ENCODE results near the gene PMPCB. TPM values are rescaled to one million over a fixed set of nuclear protein-coding genes. Genes with fewer than 3 reads are reported as not detected.
"Not testable (repeated sequence)": the region's sequence is repeated elsewhere in the genome, so short reads cannot be mapped to it uniquely, and the experiment has no call there.

Gene PMPCB
- 64.9 and 73.9 TPM in 2 replicates for total RNA-seq (2022)
- Bru-seq, nascent RNA, result percentile 92 among the genes with signal in this experiment
- percentile 92 among the genes with signal in this experiment for BruChase-seq, experiment 1, labeled RNA remaining after a 6-hour chase
- percentile 88 among the genes with signal in this experiment for BruChase-seq, experiment 2, labeled RNA remaining after a 2-hour chase
- long read RNA-seq, transcript PMPCB-202 (12 exons, 1,714 nt), result minor isoform, 6 of 164 reads
- long read RNA-seq, transcript PMPCB-201 (13 exons, 2,472 nt), result major isoform, 136 of 164 reads
- long read RNA-seq, partial matches to known transcripts, result 11 of 164 reads
- long read RNA-seq, other reads (novel, unspliced or antisense), result 10 of 164 reads

DNA sequence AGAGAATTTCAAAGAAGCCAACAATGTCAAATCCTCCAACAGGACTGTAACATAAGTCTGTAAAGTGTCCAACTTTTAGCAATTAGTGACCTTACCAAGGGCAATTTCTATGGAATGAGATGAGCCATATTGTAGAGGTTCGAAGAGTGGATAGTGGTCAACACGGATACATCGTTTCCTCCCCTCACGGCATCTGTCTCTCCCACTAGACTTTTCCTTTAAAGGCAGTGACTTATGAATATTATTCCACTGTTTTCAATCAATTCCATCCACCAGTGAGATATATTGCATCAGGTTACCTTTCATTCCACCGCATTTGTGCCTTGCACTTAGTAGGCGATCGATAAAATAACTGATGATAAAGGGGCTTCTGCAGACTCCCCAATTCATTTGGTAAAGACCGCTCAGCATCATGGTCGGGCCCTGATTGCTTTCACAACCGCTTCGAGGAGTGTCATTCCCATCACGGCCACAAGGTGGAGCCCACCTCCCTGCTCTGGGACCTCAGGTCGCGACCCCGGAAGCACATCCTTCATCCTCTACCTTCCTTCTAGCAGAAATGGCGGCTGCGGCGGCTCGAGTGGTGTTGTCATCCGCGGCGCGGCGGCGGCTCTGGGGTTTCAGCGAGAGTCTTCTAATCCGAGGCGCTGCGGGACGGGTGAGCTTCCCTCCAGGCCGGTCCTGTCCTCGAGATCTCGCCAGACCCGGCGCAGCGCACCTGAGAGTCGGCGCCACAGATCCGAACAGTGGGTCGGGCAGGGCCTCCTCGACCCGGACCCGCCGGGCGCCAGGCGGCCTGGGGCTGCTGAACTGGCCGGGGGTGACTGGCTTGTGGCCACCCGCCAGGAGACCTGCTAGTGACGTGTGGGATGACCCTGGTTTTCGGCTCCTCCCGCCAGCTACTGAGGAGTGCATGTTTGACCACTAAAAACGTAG lies at the start of gene PMPCB:
TSS of gene PMPCB (plus strand) at position 535 of the 936 bp plus-strand sequence. CDS start at position 560, 25 bp downstream.
- intact Hi-C loops (cut with micrococcal nuclease), result loop anchor here (1.0 to 10.0 kb wide), 3 partner anchors 48 to 1618 kb away; partner anchors contain the start of genes DNAJC2 and PSMC2
- H3K36me3 Mint-ChIP-seq (ENCODE audit: insufficient read depth, unreplicated experiment), result peaks cover 39% of the 10 kb centered on the region
- CTCF ChIA-PET, result interaction anchor here (0.6 to 2.3 kb wide), 15 partner anchors 9 to 1613 kb away, joined by 3 to 10 read pairs (median 3); partner anchors contain the start of gene PSMC2

DNA sequence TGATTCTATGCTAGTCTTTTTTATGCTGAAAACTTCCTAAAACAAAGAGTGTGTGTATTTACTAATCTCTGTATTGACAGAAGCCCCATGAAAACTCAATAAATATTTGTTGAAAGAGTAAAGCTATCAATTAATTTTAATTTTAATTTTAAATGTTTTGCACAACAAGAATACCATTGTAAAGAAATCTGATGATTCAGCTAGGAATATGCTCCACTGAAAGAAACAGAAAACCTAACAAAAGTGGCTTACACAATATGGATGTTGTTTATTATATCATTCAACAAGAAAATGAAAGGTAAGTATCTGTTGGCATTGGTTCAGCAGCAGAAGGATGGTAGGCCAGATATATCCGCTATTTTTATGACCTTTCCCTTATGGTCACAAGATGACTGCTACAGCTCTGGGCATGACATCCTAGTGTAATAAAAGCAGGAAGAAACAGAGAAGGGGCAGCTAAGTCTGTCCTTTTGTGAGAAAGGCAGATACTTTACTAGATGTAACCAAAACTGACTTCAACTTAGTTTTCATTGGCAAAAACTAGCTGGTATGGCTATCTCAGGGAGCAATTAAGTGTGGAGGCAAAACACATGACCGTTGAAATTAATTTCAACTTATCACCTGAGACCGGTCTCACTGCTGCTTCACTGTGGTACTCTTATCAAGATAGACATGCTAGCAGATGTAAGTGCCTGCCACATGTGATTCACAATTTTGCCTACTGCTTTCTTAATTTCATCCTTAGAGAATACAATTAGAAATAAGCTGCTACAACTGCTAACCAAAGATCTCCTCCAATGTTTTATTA lies 43.3 kb upstream of the PMPCB start:
- H3K4me3 Mint-ChIP-seq (ENCODE audit: unreplicated experiment); H3K9me3 Mint-ChIP-seq (ENCODE audit: unreplicated experiment); H3K27ac Mint-ChIP-seq (ENCODE audit: low read depth, unreplicated experiment); H3K36me3 Mint-ChIP-seq (ENCODE audit: insufficient read depth, unreplicated experiment); H3K4me1 Mint-ChIP-seq (ENCODE audit: insufficient read depth, unreplicated experiment); CTCF ChIA-PET; POLR2A ChIA-PET; DNase-seq (ENCODE audit: unreplicated experiment); BruUV-seq (replicated peaks); intact Hi-C loops (cut with micrococcal nuclease): not testable (repeated sequence)
- H3K27me3 Mint-ChIP-seq (ENCODE audit: insufficient read depth, unreplicated experiment), result peaks cover 25% of the 10 kb centered on the region

More for the DNA sequence above, at the start of gene PMPCB:
- Mint-ChIP-seq H3K27me3 (ENCODE audit: insufficient read depth, unreplicated experiment) (peaks cover under 1% of the 10 kb centered on the region), H3K4me1 (ENCODE audit: insufficient read depth, unreplicated experiment) (no peaks in the 10 kb centered on the region), H3K4me3 (ENCODE audit: unreplicated experiment) (peak within 1 kb of the TSS; percentile 86), H3K9me3 (ENCODE audit: unreplicated experiment) (no peaks in the 10 kb centered on the region), H3K27ac (ENCODE audit: low read depth, unreplicated experiment) (peak within 1 kb of the TSS; percentile 77)
- POLR2A ChIA-PET, result interaction anchor here (0.7 to 2.6 kb wide), 6 partner anchors 10 to 486 kb away, joined by 3 to 12 read pairs (median 3); partner anchors contain the start of gene PSMC2
- TF ChIP-seq, protein P1, sequence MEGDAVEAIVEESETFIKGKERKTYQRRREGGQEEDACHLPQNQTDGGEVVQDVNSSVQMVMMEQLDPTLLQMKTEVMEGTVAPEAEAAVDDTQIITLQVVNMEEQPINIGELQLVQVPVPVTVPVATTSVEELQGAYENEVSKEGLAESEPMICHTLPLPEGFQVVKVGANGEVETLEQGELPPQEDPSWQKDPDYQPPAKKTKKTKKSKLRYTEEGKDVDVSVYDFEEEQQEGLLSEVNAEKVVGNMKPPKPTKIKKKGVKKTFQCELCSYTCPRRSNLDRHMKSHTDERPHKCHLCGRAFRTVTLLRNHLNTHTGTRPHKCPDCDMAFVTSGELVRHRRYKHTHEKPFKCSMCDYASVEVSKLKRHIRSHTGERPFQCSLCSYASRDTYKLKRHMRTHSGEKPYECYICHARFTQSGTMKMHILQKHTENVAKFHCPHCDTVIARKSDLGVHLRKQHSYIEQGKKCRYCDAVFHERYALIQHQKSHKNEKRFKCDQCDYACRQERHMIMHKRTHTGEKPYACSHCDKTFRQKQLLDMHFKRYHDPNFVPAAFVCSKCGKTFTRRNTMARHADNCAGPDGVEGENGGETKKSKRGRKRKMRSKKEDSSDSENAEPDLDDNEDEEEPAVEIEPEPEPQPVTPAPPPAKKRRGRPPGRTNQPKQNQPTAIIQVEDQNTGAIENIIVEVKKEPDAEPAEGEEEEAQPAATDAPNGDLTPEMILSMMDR (IDR thresholded peaks at IDR 0.05; ENCODE audit: unreplicated experiment), result peak; percentile 94
- peak; percentile 92 for DNase-seq (ENCODE audit: unreplicated experiment)
- TSS peak; percentile 74 for BruUV-seq (replicated peaks)

GRCh38 chr7:103264054-103264453 lies 33.2 kb upstream of the PMPCB start:
- H3K36me3 Mint-ChIP-seq (ENCODE audit: insufficient read depth, unreplicated experiment); intact Hi-C loops (cut with micrococcal nuclease); POLR2A ChIA-PET; DNase-seq (ENCODE audit: unreplicated experiment); H3K4me3 Mint-ChIP-seq (ENCODE audit: unreplicated experiment); H3K4me1 Mint-ChIP-seq (ENCODE audit: insufficient read depth, unreplicated experiment); H3K27ac Mint-ChIP-seq (ENCODE audit: low read depth, unreplicated experiment); CTCF ChIA-PET; H3K9me3 Mint-ChIP-seq (ENCODE audit: unreplicated experiment); BruUV-seq (replicated peaks): not testable (repeated sequence)
- H3K27me3 Mint-ChIP-seq (ENCODE audit: insufficient read depth, unreplicated experiment), result peaks cover 59% of the 10 kb centered on the region

- POLR2A ChIA-PET; H3K4me3 Mint-ChIP-seq (ENCODE audit: unreplicated experiment); DNase-seq (ENCODE audit: unreplicated experiment); intact Hi-C loops (cut with micrococcal nuclease); H3K36me3 Mint-ChIP-seq (ENCODE audit: insufficient read depth, unreplicated experiment); H3K27ac Mint-ChIP-seq (ENCODE audit: low read depth, unreplicated experiment); H3K9me3 Mint-ChIP-seq (ENCODE audit: unreplicated experiment); H3K4me1 Mint-ChIP-seq (ENCODE audit: insufficient read depth, unreplicated experiment); BruUV-seq (replicated peaks): not testable (repeated sequence)
- peaks cover 52% of the 10 kb centered on the region for H3K27me3 Mint-ChIP-seq (ENCODE audit: insufficient read depth, unreplicated experiment)
- CTCF ChIA-PET, result interaction anchor here (0.6 kb wide), 1 partner anchor 204 kb away, joined by 3 read pairs; no protein-coding TSS in a partner anchor
Measured at GRCh38 chr7:103266229-103266628, 31.0 kb upstream of the PMPCB start.

- H3K36me3 Mint-ChIP-seq (ENCODE audit: insufficient read depth, unreplicated experiment); POLR2A ChIA-PET; H3K4me3 Mint-ChIP-seq (ENCODE audit: unreplicated experiment); intact Hi-C loops (cut with micrococcal nuclease); H3K4me1 Mint-ChIP-seq (ENCODE audit: insufficient read depth, unreplicated experiment); DNase-seq (ENCODE audit: unreplicated experiment); H3K27ac Mint-ChIP-seq (ENCODE audit: low read depth, unreplicated experiment); H3K9me3 Mint-ChIP-seq (ENCODE audit: unreplicated experiment); BruUV-seq (replicated peaks): not testable (repeated sequence)
- CTCF ChIA-PET, result interaction anchor here (0.6 kb wide), 1 partner anchor 1631 kb away, joined by 3 read pairs; no protein-coding TSS in a partner anchor
- H3K27me3 Mint-ChIP-seq (ENCODE audit: insufficient read depth, unreplicated experiment), result peaks cover 11% of the 10 kb centered on the region
Measured at GRCh38 chr7:103273374-103273773, 23.9 kb upstream of the PMPCB start.

GRCh38 chr7:103274867-103275266 lies 22.4 kb upstream of the PMPCB start:
- BruUV-seq (replicated peaks), result not testable (repeated sequence)

GRCh38 chr7:103278195-103278594 lies 19.0 kb upstream of the PMPCB start:
- BruUV-seq (replicated peaks); H3K27ac Mint-ChIP-seq (ENCODE audit: low read depth, unreplicated experiment); intact Hi-C loops (cut with micrococcal nuclease); CTCF ChIA-PET; H3K9me3 Mint-ChIP-seq (ENCODE audit: unreplicated experiment); H3K36me3 Mint-ChIP-seq (ENCODE audit: insufficient read depth, unreplicated experiment); H3K4me3 Mint-ChIP-seq (ENCODE audit: unreplicated experiment); POLR2A ChIA-PET; DNase-seq (ENCODE audit: unreplicated experiment): not testable (repeated sequence)
- Mint-ChIP-seq H3K27me3 (ENCODE audit: insufficient read depth, unreplicated experiment) (peaks cover 15% of the 10 kb centered on the region), H3K4me1 (ENCODE audit: insufficient read depth, unreplicated experiment) (peaks cover 11% of the 10 kb centered on the region)

More at GRCh38 chr7:103274867-103275266, 22.4 kb upstream of the PMPCB start:
- H3K27ac Mint-ChIP-seq (ENCODE audit: low read depth, unreplicated experiment); intact Hi-C loops (cut with micrococcal nuclease); CTCF ChIA-PET; H3K4me3 Mint-ChIP-seq (ENCODE audit: unreplicated experiment); POLR2A ChIA-PET; H3K36me3 Mint-ChIP-seq (ENCODE audit: insufficient read depth, unreplicated experiment); DNase-seq (ENCODE audit: unreplicated experiment); H3K9me3 Mint-ChIP-seq (ENCODE audit: unreplicated experiment); H3K4me1 Mint-ChIP-seq (ENCODE audit: insufficient read depth, unreplicated experiment): not testable (repeated sequence)
- H3K27me3 Mint-ChIP-seq (ENCODE audit: insufficient read depth, unreplicated experiment), result peaks cover 12% of the 10 kb centered on the region
